ENCODE data around the gene GDNF.

Gene GDNF

DNA sequence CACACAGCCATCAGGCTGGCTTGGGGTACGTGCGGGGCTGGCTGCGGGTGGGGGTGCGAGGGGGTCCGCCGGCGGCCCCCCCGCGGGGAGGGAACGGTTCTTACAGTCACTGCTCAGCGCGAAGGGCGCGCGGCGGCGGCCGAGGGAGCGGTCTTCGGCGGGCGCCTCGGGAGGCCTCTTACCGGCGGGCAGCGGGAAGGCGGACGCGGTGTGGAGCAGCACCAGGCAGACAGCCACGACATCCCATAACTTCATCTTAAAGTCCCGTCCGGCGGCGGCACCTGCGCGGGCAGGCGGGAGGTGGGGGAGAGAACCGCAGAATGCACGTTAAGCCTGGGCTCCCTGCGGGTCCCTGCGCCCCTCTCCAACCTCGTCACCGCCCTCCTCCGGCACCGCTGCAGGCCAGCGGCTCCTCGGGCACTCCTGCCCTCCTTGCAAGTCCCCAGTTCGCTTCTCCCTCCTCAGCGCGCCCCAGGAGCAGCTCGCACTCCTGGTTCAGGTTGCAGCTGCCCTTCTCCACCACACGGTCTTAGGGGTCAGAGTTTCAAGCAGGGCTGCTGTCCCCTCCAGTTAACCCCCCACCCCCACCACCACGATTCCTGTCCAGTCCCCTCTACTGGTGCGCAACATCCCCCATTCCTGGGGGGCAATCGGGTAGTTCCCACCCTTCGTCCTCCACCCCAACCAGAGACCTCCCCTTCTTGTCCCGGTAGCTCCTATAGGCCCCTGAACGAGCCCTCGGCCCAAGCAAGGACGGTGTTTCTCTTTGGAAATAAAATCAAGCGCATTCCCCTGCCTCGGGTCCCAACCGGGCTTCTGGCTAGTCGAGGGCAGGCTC lies 5.1 kb downstream of the GDNF start:
- H3K27ac ChIP-seq (ENCODE audit: low read length), result peak overlapping the region; percentile 51
- H3K4me1 ChIP-seq (ENCODE audit: control insufficient read depth in 1 of 2, insufficient read depth in 2 of 2, low read length in 2 of 2), result peaks cover 0 to 38% of the 10 kb centered on the region in 2 donors

DNA sequence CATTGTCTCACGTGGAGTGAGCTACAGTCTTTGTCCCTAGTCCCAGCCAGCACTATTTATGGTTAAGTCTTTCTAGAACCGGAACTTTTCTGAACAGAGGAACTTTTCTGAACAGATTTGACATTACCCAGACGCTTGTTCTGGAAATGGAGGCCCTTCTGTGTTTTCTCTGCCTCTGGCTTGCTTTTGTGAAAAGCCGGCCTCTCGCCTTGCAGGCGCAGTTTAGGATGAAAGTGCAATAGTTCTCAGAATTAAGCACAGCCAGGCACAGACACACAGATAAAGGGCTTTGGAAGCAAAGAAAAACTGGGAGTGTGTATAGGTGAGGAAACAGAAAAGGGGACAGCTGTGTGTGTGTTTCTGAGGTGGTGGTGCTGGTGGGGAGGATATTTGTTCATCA lies 5.9 kb downstream of the GDNF start:
- Histone ChIP-seq H3K27ac (ENCODE audit: low read length) (peak overlapping the region; percentile 48), H3K36me3 (ENCODE audit: control insufficient read depth in 1 of 2, insufficient read depth in 2 of 2, low read length in 2 of 2) (no peaks in the 10 kb centered on the region), H3K4me1 (ENCODE audit: control insufficient read depth in 1 of 2, insufficient read depth in 2 of 2, low read length in 2 of 2) (peaks cover 0 to 38% of the 10 kb centered on the region in 2 donors), H3K4me3 (ENCODE audit: low read depth in 1 of 2, low read length in 2 of 2) (peak overlapping the region in 1 of 2 donors; percentile 78), H3K9me3 (ENCODE audit: control insufficient read depth in 1 of 2, low read length in 2 of 2) (no peaks in the 10 kb centered on the region), H3K27me3 (ENCODE audit: low read depth, low read length) (peaks cover 37% of the 10 kb centered on the region)

More for the DNA sequence above, 5.1 kb downstream of the GDNF start:
- Histone ChIP-seq H3K4me3 (ENCODE audit: low read depth in 1 of 2, low read length in 2 of 2) (peak overlapping the region; percentile 44 to 78), H3K36me3 (ENCODE audit: control insufficient read depth in 1 of 2, insufficient read depth in 2 of 2, low read length in 2 of 2) (no peaks in the 10 kb centered on the region), H3K9me3 (ENCODE audit: control insufficient read depth in 1 of 2, low read length in 2 of 2) (no peaks in the 10 kb centered on the region), H3K27me3 (ENCODE audit: low read depth, low read length) (peaks cover 39% of the 10 kb centered on the region)

- peaks cover 0 to 35% of the 10 kb centered on the region in 2 donors for H3K4me1 ChIP-seq (ENCODE audit: control insufficient read depth in 1 of 2, insufficient read depth in 2 of 2, low read length in 2 of 2)
- H3K27me3 ChIP-seq (ENCODE audit: low read depth, low read length), result peaks cover 20% of the 10 kb centered on the region
Measured at GRCh38 chr5:37831821-37832534, 7.9 kb downstream of the GDNF start.

DNA sequence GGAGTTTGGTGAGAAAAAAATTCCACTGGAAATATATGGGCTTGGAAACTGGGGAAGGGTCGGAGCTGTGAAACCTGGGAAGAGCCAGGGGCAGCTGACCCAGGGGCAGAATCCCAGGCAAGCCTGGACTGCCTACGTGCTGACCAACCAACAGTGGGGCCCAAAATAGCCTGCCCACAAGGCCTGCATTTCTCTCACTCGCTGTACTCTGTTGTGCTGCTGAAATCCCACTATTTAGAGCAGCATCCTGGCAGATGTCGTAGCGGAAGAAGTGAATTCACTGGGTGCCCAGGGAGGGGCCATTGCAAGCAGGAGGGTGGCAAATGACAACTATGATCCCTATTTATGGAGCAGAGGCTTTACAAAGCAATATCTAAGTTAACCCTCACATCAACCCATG lies 9.5 kb downstream of the GDNF start:
- Histone ChIP-seq H3K4me1 (ENCODE audit: control insufficient read depth in 1 of 2, insufficient read depth in 2 of 2, low read length in 2 of 2) (peaks cover 0 to 23% of the 10 kb centered on the region in 2 donors), H3K4me3 (ENCODE audit: low read depth in 1 of 2, low read length in 2 of 2) (no peak overlapping the region), H3K27ac (ENCODE audit: low read length) (no peak overlapping the region), H3K9me3 (ENCODE audit: control insufficient read depth in 1 of 2, low read length in 2 of 2) (no peaks in the 10 kb centered on the region), H3K27me3 (ENCODE audit: low read depth, low read length) (peaks cover 8% of the 10 kb centered on the region), H3K36me3 (ENCODE audit: control insufficient read depth in 1 of 2, insufficient read depth in 2 of 2, low read length in 2 of 2) (no peaks in the 10 kb centered on the region)

More at GRCh38 chr5:37831821-37832534, 7.9 kb downstream of the GDNF start:
- no peaks in the 10 kb centered on the region for H3K36me3 ChIP-seq (ENCODE audit: control insufficient read depth in 1 of 2, insufficient read depth in 2 of 2, low read length in 2 of 2)
- no peak overlapping the region for H3K4me3 ChIP-seq (ENCODE audit: low read depth in 1 of 2, low read length in 2 of 2)
- H3K9me3 ChIP-seq (ENCODE audit: control insufficient read depth in 1 of 2, low read length in 2 of 2), result no peaks in the 10 kb centered on the region
- H3K27ac ChIP-seq (ENCODE audit: low read length), result no peak overlapping the region

DNA sequence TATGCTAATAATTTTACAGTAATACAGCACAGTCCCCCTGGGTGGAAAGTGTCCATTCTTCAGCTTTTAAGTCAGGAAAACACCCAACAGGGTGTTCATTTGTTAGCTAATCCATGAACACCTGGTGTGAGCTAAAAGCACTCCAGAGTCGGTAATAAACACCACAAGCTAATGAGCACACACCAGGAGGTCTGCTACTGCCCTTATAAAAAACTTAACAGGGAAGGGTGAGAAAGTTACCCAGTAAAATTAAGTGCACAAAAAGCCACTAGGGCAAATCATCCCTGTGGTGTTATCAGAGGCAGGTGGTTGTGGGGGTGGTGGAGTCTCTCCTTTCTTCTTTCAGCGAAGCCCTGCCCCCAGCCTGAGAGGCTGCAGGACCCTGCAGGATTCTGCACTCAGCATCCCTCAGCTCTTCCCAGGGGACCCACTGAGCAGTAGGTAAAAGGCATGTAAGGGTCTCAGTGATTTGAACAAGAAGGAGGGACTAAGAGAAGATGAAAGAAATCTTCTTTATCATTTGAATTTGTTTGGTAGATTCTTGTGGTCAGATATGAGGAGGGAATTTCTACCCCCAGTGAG lies 14.4 kb downstream of the GDNF start:
- H3K9me3 ChIP-seq (ENCODE audit: control insufficient read depth in 1 of 2, low read length in 2 of 2), result no peaks in the 10 kb centered on the region
- H3K36me3 ChIP-seq (ENCODE audit: control insufficient read depth in 1 of 2, insufficient read depth in 2 of 2, low read length in 2 of 2), result no peaks in the 10 kb centered on the region
- no peak overlapping the region for H3K27ac ChIP-seq (ENCODE audit: low read length)
- H3K27me3 ChIP-seq (ENCODE audit: low read depth, low read length), result no peaks in the 10 kb centered on the region
- no peaks in the 10 kb centered on the region for H3K4me1 ChIP-seq (ENCODE audit: control insufficient read depth in 1 of 2, insufficient read depth in 2 of 2, low read length in 2 of 2)
- H3K4me3 ChIP-seq (ENCODE audit: low read depth in 1 of 2, low read length in 2 of 2), result no peak overlapping the region

GRCh38 chr5:37823433-37824152 lies 16.2 kb downstream of the GDNF start:
- Histone ChIP-seq H3K27ac (ENCODE audit: low read length) (no peak overlapping the region), H3K36me3 (ENCODE audit: control insufficient read depth in 1 of 2, insufficient read depth in 2 of 2, low read length in 2 of 2) (no peaks in the 10 kb centered on the region), H3K4me3 (ENCODE audit: low read depth in 1 of 2, low read length in 2 of 2) (no peak overlapping the region), H3K27me3 (ENCODE audit: low read depth, low read length) (no peaks in the 10 kb centered on the region), H3K9me3 (ENCODE audit: control insufficient read depth in 1 of 2, low read length in 2 of 2) (no peaks in the 10 kb centered on the region), H3K4me1 (ENCODE audit: control insufficient read depth in 1 of 2, insufficient read depth in 2 of 2, low read length in 2 of 2) (no peaks in the 10 kb centered on the region)

DNA sequence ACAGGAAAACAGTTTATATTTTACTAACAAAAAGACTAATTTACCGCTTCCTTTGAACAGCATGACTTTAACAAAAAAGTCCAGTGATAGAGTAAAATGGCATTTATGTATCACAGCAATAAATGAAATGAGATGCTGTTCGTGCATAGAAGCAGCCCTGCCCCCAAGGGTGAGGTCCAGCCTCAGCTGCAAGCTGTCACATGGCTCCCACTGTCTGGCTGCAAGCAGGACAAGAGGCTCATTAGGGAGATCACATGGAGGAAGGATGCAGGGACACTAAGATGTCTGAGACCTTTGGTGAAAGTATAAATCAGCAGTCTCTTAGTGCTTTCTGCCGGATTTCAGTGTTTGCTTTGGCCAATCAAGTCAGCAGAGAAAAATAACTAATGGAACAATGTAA lies 23.0 kb downstream of the GDNF start:
- Histone ChIP-seq H3K27ac (ENCODE audit: low read length) (no peak overlapping the region), H3K36me3 (ENCODE audit: control insufficient read depth in 1 of 2, insufficient read depth in 2 of 2, low read length in 2 of 2) (peaks cover 0 to 23% of the 10 kb centered on the region in 2 donors), H3K4me1 (ENCODE audit: control insufficient read depth in 1 of 2, insufficient read depth in 2 of 2, low read length in 2 of 2) (peaks cover 0 to 13% of the 10 kb centered on the region in 2 donors), H3K9me3 (ENCODE audit: control insufficient read depth in 1 of 2, low read length in 2 of 2) (no peaks in the 10 kb centered on the region), H3K4me3 (ENCODE audit: low read depth in 1 of 2, low read length in 2 of 2) (no peak overlapping the region), H3K27me3 (ENCODE audit: low read depth, low read length) (no peaks in the 10 kb centered on the region)

- Histone ChIP-seq H3K27ac (ENCODE audit: low read length) (no peak overlapping the region), H3K36me3 (ENCODE audit: control insufficient read depth in 1 of 2, insufficient read depth in 2 of 2, low read length in 2 of 2) (peaks cover 0 to 23% of the 10 kb centered on the region in 2 donors), H3K4me3 (ENCODE audit: low read depth in 1 of 2, low read length in 2 of 2) (no peak overlapping the region), H3K9me3 (ENCODE audit: control insufficient read depth in 1 of 2, low read length in 2 of 2) (no peaks in the 10 kb centered on the region), H3K4me1 (ENCODE audit: control insufficient read depth in 1 of 2, insufficient read depth in 2 of 2, low read length in 2 of 2) (peaks cover 0 to 13% of the 10 kb centered on the region in 2 donors), H3K27me3 (ENCODE audit: low read depth, low read length) (no peaks in the 10 kb centered on the region)
Measured at GRCh38 chr5:37816331-37816730, 23.5 kb downstream of the GDNF start.

GRCh38 chr5:37815913-37816312 lies 23.9 kb downstream of the GDNF start:
- H3K4me1 ChIP-seq (ENCODE audit: control insufficient read depth in 1 of 2, insufficient read depth in 2 of 2, low read length in 2 of 2), result peaks cover 0 to 13% of the 10 kb centered on the region in 2 donors

GRCh38 chr5:37814699-37815098 lies 25.1 kb downstream of the GDNF start:
- H3K4me1 ChIP-seq (ENCODE audit: control insufficient read depth in 1 of 2, insufficient read depth in 2 of 2, low read length in 2 of 2), result peaks cover 0 to 13% of the 10 kb centered on the region in 2 donors

More at GRCh38 chr5:37815913-37816312, 23.9 kb downstream of the GDNF start:
- no peaks in the 10 kb centered on the region for H3K9me3 ChIP-seq (ENCODE audit: control insufficient read depth in 1 of 2, low read length in 2 of 2)
- no peak overlapping the region for H3K27ac ChIP-seq (ENCODE audit: low read length)
- no peaks in the 10 kb centered on the region for H3K27me3 ChIP-seq (ENCODE audit: low read depth, low read length)
- H3K36me3 ChIP-seq (ENCODE audit: control insufficient read depth in 1 of 2, insufficient read depth in 2 of 2, low read length in 2 of 2), result peaks cover 0 to 23% of the 10 kb centered on the region in 2 donors
- H3K4me3 ChIP-seq (ENCODE audit: low read depth in 1 of 2, low read length in 2 of 2), result no peak overlapping the region

More at GRCh38 chr5:37814699-37815098, 25.1 kb downstream of the GDNF start:
- H3K27me3 ChIP-seq (ENCODE audit: low read depth, low read length), result no peaks in the 10 kb centered on the region
- H3K36me3 ChIP-seq (ENCODE audit: control insufficient read depth in 1 of 2, insufficient read depth in 2 of 2, low read length in 2 of 2), result peaks cover 0 to 23% of the 10 kb centered on the region in 2 donors
- no peak overlapping the region for H3K4me3 ChIP-seq (ENCODE audit: low read depth in 1 of 2, low read length in 2 of 2)
- H3K27ac ChIP-seq (ENCODE audit: low read length), result no peak overlapping the region
- no peaks in the 10 kb centered on the region for H3K9me3 ChIP-seq (ENCODE audit: control insufficient read depth in 1 of 2, low read length in 2 of 2)

All from muscle layer of duodenum (tissue), 2 donors.